Measurements from ENCODE around the gene CPA5.
"Not testable (repeated sequence)": the region's sequence is repeated elsewhere in the genome, so short reads cannot be mapped to it uniquely, and the experiment has no call there.

Gene CPA5

DNA sequence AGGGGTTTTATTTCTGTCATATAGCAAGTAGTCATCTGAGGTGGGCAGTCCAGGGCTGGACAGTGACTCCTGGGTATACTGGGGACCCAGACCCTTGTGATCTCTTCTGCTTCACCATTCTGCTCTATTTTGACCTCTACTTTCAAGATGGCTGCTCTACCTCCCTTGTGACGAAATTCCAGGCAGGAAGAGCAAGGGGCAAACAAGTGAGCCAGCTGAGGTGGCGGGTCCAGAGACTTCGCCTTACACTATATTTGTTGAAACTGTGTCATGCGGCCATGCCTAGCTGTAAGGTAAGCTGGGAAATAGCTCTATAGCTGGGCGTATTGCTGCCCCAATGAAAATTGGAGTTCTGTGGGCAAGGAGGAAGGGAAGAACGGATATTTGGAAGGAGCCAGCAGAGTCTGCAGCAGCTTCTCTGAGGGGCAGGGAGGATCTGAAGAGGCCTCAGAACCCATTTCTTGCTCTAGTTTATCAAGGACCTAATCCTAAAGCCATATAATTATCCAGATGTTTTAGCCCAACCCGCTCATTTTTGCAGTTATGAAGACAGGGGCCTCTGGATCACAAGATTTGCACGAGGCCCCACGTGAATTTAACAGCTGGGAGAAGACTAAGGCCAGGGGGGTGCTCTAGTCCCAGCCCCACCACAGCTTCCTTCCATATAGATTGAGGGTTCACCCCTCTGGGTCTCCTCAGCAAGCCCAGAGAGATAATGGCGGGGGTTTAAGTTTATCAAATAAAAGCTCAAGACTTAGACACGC, 28.0 kb downstream of the CPA5 start:
- ChIA-PET CTCF (no interaction called here), POLR2A (no interaction called here)
- TF ChIP-seq, protein P1, sequence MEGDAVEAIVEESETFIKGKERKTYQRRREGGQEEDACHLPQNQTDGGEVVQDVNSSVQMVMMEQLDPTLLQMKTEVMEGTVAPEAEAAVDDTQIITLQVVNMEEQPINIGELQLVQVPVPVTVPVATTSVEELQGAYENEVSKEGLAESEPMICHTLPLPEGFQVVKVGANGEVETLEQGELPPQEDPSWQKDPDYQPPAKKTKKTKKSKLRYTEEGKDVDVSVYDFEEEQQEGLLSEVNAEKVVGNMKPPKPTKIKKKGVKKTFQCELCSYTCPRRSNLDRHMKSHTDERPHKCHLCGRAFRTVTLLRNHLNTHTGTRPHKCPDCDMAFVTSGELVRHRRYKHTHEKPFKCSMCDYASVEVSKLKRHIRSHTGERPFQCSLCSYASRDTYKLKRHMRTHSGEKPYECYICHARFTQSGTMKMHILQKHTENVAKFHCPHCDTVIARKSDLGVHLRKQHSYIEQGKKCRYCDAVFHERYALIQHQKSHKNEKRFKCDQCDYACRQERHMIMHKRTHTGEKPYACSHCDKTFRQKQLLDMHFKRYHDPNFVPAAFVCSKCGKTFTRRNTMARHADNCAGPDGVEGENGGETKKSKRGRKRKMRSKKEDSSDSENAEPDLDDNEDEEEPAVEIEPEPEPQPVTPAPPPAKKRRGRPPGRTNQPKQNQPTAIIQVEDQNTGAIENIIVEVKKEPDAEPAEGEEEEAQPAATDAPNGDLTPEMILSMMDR (IDR thresholded peaks at IDR 0.05; ENCODE audit: control extremely low read depth, extremely low read depth, low read depth, missing control alignments): no peak
- DNase-seq (ENCODE audit: extremely low spot score): no peak

DNA sequence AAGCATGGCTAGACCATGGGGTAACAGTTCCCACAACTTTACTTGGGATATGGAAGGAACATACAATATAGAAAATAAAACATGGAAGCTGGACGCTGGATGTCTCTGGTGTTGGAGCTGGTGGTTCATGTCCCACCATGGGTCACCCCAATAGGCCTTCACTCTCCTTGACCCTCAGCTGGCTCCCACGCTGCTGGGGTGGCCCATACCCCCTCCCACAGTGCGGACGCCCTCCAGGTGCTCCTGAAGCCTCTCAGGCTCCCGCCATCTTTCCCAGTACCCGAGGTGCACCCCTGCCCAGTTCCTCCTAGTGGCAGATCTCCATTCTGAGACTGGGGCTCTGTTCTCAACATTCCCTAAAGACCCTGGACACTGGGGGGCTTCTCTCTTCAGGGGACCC, 29.9 kb downstream of the CPA5 start:
- CTCF ChIA-PET: no interaction called here
- TF ChIP-seq, protein P1 (IDR thresholded peaks at IDR 0.05; ENCODE audit: control extremely low read depth, extremely low read depth, low read depth, missing control alignments): no peak
- DNase-seq (ENCODE audit: extremely low spot score): no peak
- POLR2A ChIA-PET: no interaction called here

DNA sequence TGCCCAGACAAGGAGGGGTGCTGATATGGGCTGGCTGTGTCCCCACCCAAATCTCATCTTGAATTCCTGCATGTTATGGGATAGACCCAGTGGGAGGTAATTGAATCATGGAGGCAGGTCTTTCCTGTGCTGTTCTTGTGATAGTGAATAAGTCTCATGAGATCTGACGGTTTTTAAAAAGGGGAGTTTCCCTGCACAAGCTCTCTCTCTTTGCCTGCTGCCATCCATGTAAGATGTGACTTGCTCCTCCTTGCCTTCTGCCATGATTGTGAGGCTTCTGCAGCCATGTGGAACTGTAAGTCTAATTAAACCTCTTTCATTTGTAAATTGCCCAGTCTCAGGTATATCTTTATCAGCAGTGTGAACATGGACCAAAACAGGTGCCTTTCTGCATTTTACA, 31.8 kb downstream of the CPA5 start:
- DNase-seq (ENCODE audit: extremely low spot score); CTCF ChIA-PET; POLR2A ChIA-PET: not testable (repeated sequence)

DNA sequence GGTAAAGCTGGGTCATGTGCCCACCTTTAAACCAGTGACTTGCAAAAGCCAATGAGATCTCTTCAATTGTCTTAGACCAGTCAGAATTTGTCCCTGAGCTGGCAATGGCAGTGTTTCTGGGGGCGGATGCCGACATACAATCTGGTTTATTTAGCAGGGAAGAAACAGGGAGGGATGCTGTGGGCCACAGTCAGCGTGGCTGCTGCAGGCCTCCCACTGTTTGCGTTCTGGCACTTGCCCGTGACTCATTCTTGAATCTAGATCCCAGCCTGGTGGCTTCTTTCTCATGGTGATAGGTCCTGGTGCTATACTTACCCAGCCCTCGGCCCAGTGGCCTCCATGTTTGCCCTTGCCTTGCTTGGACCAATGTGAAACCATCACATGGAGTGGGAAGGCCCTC, 32.6 kb downstream of the CPA5 start:
- TF ChIP-seq, protein P1 (IDR thresholded peaks at IDR 0.05; ENCODE audit: control extremely low read depth, extremely low read depth, low read depth, missing control alignments): no peak
- no peak for DNase-seq (ENCODE audit: extremely low spot score)
- ChIA-PET POLR2A (no interaction called here), CTCF (no interaction called here)

DNA sequence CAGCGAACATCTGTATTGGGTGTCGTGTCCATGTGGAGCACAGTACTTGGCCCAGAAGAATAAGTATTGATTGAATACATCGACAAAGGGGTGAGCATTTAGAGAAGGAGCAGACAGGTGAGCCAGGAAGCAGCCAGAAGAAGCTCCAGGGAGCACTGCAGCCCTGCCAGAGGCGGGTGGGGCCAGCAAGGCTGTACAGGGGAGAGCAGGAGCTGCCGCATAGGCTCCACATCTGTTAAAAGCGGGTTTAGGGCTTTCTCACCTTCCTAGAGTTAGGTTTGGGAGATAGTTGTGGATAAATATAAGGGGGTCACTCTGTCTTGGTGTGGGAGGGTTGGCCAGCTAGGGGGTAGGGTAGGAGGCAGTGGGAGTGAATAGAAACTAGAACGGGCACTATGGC, 34.4 kb downstream of the CPA5 start:
- TF ChIP-seq, protein P1 (IDR thresholded peaks at IDR 0.05; ENCODE audit: control extremely low read depth, extremely low read depth, low read depth, missing control alignments): no peak
- ChIA-PET POLR2A (no interaction called here), CTCF (no interaction called here)
- no peak for DNase-seq (ENCODE audit: extremely low spot score)

DNA sequence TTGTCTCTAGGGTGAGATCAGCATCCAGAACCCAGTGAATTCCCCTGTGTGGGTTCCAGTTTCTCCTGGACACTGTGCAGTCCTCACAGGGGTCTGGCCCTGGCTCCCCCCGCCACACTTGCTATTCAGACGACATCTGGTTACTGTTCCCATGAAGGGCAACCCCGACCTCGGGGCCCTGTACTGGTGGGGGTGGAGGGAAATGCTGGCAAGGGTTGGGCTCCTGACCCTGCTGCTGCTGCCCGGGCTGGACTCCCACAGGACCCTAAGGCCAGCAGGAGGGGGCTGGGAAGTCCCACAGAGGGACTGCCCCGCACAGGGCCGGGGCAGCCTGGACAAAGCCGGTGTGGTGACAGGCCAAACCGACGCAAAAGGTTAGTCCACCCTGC, 34.9 kb downstream of the CPA5 start:
- ChIA-PET CTCF (no interaction called here), POLR2A (no interaction called here)
- TF ChIP-seq, protein P1 (IDR thresholded peaks at IDR 0.05; ENCODE audit: control extremely low read depth, extremely low read depth, low read depth, missing control alignments): no peak

DNA sequence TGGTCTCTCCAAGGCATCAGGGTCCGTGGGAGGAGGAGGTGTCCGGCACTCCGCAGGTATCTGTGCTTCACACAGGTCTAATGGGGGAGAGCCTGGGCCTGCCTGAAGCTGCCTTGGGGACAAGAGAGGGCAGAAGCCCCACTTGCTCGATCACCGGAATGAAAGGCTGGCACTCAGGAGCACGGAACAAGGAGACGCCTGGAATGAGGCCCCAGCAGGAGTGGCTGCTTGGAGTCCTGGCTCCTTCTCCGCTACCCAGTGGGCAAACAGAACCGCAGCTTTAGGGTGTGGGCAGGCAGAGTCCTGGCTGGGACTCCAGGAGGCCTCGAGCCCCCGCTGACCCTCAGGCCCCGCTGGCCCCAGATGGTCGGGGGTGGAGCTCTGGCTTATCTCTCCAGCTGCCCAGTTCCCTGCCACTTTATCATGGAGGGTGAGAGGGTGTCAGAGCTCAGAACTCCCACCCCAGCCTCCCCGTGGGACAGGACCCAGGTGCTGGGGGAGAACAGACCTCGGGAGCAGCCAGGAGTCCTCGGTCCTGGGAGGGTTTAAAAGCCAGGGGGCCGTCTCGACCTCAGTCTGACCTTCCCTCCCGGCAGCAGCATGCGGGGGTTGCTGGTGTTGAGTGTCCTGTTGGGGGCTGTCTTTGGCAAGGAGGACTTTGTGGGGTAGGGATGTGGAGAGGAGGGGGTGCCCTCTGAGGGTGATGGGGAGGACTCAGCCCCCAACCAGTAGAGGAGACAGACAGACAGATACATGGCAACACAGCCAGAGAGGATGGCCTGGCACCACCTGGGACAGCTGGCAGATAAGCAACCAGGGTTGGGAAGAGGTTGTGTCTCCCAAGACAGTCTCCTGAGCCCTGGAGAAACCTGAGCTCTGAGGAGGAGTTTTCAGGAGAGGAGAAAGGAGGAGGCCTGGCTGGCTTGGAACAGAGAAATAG, 35.6 kb downstream of the CPA5 start, which contains the start of gene CPA1:
Gene CPA1 (plus strand): TSS at position 574 of the 940 bp plus-strand sequence. CDS start 27 bp downstream, at position 601.
- ChIA-PET CTCF (interaction anchor here (0.9 to 1.0 kb wide), 2 partner anchors 14 to 20 kb away, joined by 3 read pairs; no protein-coding TSS in a partner anchor), POLR2A (no interaction called here)
- TF ChIP-seq, protein P1 (IDR thresholded peaks at IDR 0.05; ENCODE audit: control extremely low read depth, extremely low read depth, low read depth, missing control alignments): no peak
- DNase-seq (ENCODE audit: extremely low spot score): no peak

More for the DNA sequence above, 34.9 kb downstream of the CPA5 start:
- DNase-seq (ENCODE audit: extremely low spot score): no peak

All from GM10248 (cell line).